D721Med (cell line): ENCODE results near the gene CDC42EP4.
"Not testable (repeated sequence)": the region's sequence is repeated elsewhere in the genome, so short reads cannot be mapped to it uniquely, and the experiment has no call there.

Experiments
- DNase-seq: peaks from one replicate; pipeline ENCODE4 v3.0.0; 2011; ENCODE audit warnings: low spot score; ENCODE audit not compliant: insufficient read length
- FAIRE-seq: peaks from 2 replicates; lab custom pipeline; 2011; peaks lifted over from hg19 to GRCh38; lab: Jason Lieb, UNC
- TF ChIP-seq, protein P1 (sequence below): IDR thresholded peaks from 2 replicates; pipeline ENCODE4 v1.5.1; 2012; ENCODE audit warnings: mild to moderate bottlenecking, control low read depth; ENCODE audit not compliant: insufficient read depth; ENCODE audit errors: missing control alignments

The CDC42EP4 gene

DNA sequence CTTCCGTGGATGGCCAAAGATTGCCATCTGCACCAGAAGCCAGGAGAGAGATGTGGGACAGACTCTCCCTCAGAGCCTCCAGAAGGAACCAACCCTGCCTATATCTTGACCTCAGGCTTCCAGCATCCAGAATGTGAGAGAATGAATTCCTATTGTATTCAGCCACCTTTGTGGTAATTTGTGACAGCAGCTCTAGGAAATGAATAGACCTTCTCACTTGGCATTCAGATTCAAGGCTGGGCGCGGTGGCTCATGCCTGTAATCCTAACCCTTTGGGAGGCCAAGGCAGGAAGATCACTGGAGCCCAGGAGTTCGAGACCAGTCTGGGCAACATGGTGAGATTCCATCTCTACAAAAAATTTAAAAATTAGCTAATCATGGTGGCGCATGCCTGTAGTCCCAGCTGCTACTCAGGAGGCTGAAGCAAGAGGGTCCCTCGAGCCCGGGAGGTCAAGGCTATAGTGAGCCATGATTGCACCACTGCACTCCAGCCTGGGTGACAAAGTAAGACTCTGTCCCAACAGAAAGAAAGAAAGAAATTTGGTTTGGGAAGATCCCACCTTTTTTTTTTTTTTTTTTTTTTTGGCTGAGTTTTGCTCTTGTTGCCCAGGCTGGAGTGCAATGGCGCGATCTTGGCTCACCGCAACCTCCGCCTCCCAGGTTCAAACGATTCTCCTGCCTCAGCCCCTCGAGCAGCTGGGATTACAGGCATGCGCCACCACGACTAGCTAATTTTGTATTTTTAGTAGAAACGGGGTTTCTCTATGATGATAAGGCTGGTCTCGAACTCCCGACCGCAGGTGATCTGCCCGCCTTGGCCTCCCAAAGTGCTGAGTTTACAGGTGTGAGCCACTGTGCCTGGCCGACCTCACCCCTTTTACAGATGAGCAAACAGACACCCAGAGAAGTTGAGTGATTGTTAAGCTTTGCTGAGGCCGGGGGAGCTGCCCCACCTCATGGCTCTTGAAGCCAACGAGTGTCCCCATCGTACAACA lies 45.9 kb downstream of the CDC42EP4 start:
- no peak for DNase-seq
- no peak for FAIRE-seq
- TF ChIP-seq, protein P1, sequence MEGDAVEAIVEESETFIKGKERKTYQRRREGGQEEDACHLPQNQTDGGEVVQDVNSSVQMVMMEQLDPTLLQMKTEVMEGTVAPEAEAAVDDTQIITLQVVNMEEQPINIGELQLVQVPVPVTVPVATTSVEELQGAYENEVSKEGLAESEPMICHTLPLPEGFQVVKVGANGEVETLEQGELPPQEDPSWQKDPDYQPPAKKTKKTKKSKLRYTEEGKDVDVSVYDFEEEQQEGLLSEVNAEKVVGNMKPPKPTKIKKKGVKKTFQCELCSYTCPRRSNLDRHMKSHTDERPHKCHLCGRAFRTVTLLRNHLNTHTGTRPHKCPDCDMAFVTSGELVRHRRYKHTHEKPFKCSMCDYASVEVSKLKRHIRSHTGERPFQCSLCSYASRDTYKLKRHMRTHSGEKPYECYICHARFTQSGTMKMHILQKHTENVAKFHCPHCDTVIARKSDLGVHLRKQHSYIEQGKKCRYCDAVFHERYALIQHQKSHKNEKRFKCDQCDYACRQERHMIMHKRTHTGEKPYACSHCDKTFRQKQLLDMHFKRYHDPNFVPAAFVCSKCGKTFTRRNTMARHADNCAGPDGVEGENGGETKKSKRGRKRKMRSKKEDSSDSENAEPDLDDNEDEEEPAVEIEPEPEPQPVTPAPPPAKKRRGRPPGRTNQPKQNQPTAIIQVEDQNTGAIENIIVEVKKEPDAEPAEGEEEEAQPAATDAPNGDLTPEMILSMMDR, result no peak

DNA sequence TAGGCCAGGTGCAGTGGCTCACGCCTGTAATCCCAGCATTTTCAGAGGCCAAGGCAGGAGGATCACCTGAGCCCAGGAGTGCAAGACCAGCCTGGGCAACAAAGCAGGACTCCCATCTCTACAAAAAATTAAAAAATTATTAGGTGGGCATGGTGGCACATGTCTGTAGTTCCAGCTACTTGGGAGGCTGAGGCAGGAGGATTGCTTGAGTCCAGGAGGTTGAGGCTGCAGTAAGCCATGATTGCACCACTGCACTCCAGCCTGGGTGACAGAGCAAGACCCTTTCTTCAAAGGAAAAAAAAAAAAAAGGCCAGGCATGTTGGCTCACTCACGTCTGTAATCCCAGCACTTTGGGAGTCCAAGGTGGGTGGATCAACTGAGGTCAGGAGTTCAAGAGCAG lies 47.4 kb downstream of the CDC42EP4 start:
- DNase-seq, FAIRE-seq: not testable (repeated sequence)

DNA sequence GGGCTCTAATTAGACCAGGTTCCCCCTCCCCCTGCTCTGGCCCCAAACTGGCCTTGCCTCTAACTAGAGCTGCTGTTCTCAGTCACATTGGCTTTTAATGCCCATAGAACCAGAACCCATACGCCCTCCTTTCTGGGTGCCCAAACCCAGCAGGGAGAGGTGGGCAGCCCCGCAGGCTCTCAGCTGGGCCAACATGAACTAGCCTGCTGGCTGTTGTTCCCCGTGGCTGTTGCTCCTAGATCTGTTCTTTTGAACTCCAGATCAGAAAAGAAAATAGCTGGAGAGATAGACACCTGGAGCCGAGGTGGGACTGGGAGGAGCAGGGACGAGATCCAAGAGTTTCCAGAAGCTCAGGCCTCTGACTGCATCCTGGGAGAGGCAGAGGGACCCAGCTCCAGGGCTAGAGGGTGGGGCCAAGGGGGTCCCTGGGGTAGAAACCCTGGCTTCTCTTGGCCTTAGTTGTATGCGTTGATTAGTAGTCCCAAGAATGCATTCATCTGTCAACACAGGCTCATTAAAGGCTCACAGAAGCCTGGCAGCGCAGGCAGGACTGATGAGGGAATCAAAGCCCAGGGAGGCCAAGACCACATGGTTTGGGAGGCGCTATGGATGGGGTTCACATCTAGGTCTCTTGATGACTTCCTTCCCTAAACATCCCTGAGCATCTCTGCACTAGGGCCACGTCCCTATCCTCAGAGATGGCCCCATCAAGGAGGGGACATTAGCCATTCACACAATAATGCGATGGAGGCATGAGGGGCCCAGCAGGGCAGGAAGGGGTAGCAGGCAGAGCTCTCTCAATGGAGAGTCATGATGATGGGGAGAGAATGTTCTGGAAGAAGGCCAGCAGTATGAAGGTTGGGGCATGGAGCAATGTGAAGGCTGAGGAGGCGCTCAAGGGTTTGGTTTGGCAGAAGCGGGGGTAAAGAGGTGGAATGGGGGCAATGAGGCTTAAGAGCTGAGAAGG lies 48.8 kb downstream of the CDC42EP4 start:
- TF ChIP-seq, protein P1, result no peak
- DNase-seq (no peak), FAIRE-seq (no peak)

DNA sequence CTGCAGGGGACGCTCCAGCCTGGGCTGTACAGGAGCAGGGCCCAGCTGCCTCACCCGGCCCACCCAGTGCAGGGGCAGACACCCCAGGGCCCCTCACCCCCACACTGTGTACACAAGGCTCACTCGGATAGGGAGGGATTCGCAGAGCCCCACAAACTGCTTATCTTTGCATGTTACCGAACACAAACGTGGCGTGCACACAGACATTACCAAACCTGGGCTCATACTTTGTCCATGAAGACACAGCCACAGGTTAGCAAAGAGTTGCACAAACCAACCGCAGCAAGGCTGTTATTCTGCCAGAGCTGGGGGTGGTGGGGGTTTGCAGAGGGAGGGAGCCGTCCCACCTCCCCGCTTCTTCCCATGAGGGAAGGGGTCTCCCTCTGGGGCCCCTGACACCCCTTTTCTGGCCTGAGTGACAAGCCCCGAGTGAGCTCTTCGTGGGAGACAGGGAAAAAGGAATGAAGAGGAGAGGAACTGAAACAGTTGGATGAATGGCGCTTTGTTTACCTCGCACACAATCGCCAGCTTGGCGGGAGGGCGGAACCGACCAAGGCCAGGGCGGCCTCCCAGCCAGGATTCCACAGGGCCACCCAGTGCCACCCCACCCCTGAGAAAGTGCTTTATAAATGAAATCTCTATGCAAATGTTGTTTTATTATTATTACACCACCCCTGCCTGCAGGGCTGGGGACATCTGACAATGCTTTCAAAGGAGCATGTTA lies 49.7 kb downstream of the CDC42EP4 start:
- DNase-seq, result no peak

DNA sequence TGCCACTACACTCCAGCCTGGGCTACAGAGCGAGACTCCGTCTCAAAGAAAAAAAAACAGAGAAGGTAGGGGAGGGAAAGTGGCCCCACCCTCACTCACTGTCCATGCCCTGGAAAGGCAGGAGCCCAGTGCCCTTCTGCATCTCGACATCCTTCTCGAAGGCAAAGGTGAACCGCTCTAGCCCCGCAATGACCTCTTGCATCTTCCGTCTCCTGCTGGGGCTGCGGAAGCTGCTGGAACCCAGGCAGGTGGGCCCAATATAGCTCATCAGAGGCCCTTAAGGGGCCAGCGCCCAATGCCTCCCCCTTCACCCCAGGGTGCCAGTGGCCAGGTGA lies 50.2 kb downstream of the CDC42EP4 start, which contains the start of gene CPSF4L:
TSS of gene CPSF4L (minus strand) at position 264 of the 335 bp plus-strand sequence. CDS start at position 202, 62 bp downstream.
- FAIRE-seq (no peak), DNase-seq (no peak)
- TF ChIP-seq, protein P1, result no peak

More for the DNA sequence above, 49.7 kb downstream of the CDC42EP4 start:
- TF ChIP-seq, protein P1, result no peak
- FAIRE-seq, result no peak

DNA sequence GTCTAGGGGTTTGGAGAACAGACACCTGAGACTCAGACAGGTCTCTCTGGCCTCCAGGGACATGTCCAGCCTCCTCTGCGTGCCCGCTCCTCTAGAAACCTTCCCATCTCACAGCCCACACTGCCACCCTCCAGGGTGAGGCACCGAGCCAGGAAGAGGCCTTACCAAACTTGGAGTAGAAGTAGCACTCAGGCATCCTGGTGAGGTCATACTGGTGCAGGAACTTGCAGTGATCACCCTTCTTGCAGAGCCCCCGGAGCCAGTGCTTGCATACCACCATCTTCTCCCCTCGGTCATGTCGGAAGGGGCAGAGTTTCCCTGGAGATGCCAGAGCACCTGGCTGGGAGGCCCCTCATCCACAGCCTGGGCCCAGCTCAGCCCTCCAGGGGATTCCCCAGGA lies 54.3 kb downstream of the CDC42EP4 start:
- FAIRE-seq (no peak), DNase-seq (no peak)
- TF ChIP-seq, protein P1, result no peak
